HepG2 (cell line): ENCODE results near the gene ZBTB46. TPM values are rescaled to one million over a fixed set of nuclear protein-coding genes. Genes with fewer than 3 reads are reported as not detected.

ENCODE experiments used
- CBX5 ChIP-seq: sonication (generic); formaldehyde crosslinking; IDR thresholded peaks from 2 replicates; pipeline ENCODE4 v1.4.0; 2020; ENCODE audit warnings: missing genetic modification reagents, borderline replicate concordance
- CEBPG ChIP-seq: IDR thresholded peaks from 2 replicates; pipeline ENCODE4 v1.6.1; 2016
- FOXO1 ChIP-seq: sonication (generic); formaldehyde crosslinking; IDR thresholded peaks from 2 replicates; pipeline ENCODE4 v1.4.0; 2020; ENCODE audit warnings: missing genetic modification reagents
- NKX3-1 ChIP-seq: sonication (generic); formaldehyde crosslinking; IDR thresholded peaks from 2 replicates; pipeline ENCODE4 v1.5.0; 2020; ENCODE audit warnings: missing genetic modification reagents
- NR2C2 ChIP-seq: sonication (generic); formaldehyde crosslinking; IDR thresholded peaks from 2 replicates; pipeline ENCODE4 v1.4.0; 2020; ENCODE audit warnings: missing genetic modification reagents, mild to moderate bottlenecking, moderate library complexity, borderline replicate concordance
- SALL1 ChIP-seq: sonication (generic); formaldehyde crosslinking; IDR thresholded peaks from 2 replicates; pipeline ENCODE4 v1.8.0; 2022; ENCODE audit warnings: mild to moderate bottlenecking, missing genetic modification reagents
- SP2 ChIP-seq: sonication (generic); formaldehyde crosslinking; IDR thresholded peaks from 2 replicates; pipeline ENCODE4 v1.5.1; 2020; ENCODE audit warnings: mild to moderate bottlenecking, missing genetic modification reagents
- SRSF4 ChIP-seq: fragments of 200-400 bp; formaldehyde crosslinking; IDR thresholded peaks from one replicate; pipeline ENCODE4 v1.6.1; 2018; ENCODE audit warnings: mild to moderate bottlenecking, low read depth, low read length, moderate library complexity; ENCODE audit not compliant: poor library complexity, severe bottlenecking
- STAT5B ChIP-seq: sonication (generic); formaldehyde crosslinking; IDR thresholded peaks from 2 replicates; pipeline ENCODE4 v1.4.0; 2020; ENCODE audit warnings: missing genetic modification reagents
- ZBTB4 ChIP-seq: sonication (generic); formaldehyde crosslinking; IDR thresholded peaks from 2 replicates; pipeline ENCODE4 v1.4.0; 2020; ENCODE audit warnings: missing genetic modification reagents, mild to moderate bottlenecking, borderline replicate concordance
- ZFP36L1 ChIP-seq: sonication (generic); formaldehyde crosslinking; IDR thresholded peaks from 2 replicates; pipeline ENCODE4 v1.8.0; 2022; ENCODE audit warnings: mild to moderate bottlenecking, missing genetic modification reagents, moderate library complexity
- ZMAT5 ChIP-seq: sonication (generic); formaldehyde crosslinking; IDR thresholded peaks from 2 replicates; pipeline ENCODE4 v1.5.0; 2020; ENCODE audit warnings: mild to moderate bottlenecking, low read depth, missing genetic modification reagents, borderline replicate concordance
- ZNF180 ChIP-seq: sonication (generic); formaldehyde crosslinking; IDR thresholded peaks from 2 replicates; pipeline ENCODE4 v1.4.0; 2020; ENCODE audit warnings: low read depth, missing genetic modification reagents, borderline replicate concordance
- ZNF709 ChIP-seq: sonication (generic); formaldehyde crosslinking; IDR thresholded peaks from 2 replicates; pipeline ENCODE4 v1.5.0; 2020; ENCODE audit warnings: mild to moderate bottlenecking, missing genetic modification reagents
- polyA plus RNA-seq, 8 experiments: library from polyadenylated mRNA; depleted of rRNA in 3 of 8; stranded (reverse) in 7 of 8; unstranded in 1 of 8; fragments of >200 nt; fragmentation: Illumina TruSeq in 4 of 8; extraction: Trizol in 4 of 8; gene quantifications; 2 replicates each; pipeline versions ENCODE4 v1.2.1 to v1.2.3, GENCODE V29; 2011 to 2016; ENCODE audit warnings: low read depth in 4 of 8, missing spikeins in 1 of 8, mixed read lengths in 1 of 8; ENCODE audit not compliant: insufficient read depth in 1 of 8
- total RNA-seq, 5 experiments: library from RNA; depleted of rRNA; stranded (reverse); fragments of >200 nt; fragmentation: Illumina TruSeq; extraction: Trizol; gene quantifications; 2 replicates each; pipeline ENCODE4 v1.2.3, GENCODE V29; 2016; ENCODE audit warnings: low read depth in 1 of 5
- TF ChIP-seq, protein P1 (sequence below): sonication (generic); formaldehyde crosslinking; IDR thresholded peaks from 2 replicates; pipeline ENCODE4 v1.4.0; 2020; ENCODE audit warnings: missing genetic modification reagents, mild to moderate bottlenecking, borderline replicate concordance
- TF ChIP-seq, protein P2 (sequence below): sonication (generic); IDR thresholded peaks from 2 replicates; pipeline ENCODE4 v1.6.1; 2016; ENCODE audit warnings: low read depth, borderline replicate concordance
- TF ChIP-seq, protein P3 (sequence below): sonication (generic); formaldehyde crosslinking; IDR thresholded peaks from 2 replicates; pipeline ENCODE4 v1.4.0; 2020; ENCODE audit warnings: missing genetic modification reagents

ZBTB46 gene
- total and polyA plus RNA-seq, 2 of the 13 experiments (the other 11 are each of a cell fraction or from before 2014, with no cell fraction given) = 1.6 to 13.5 TPM

GRCh38 chr20:63782051-63782471 is 49.0 kb downstream of the ZBTB46 start (continued):
- TF ChIP-seq STAT5B (CRISPR knock-in tag) = no peak
- TF ChIP-seq CEBPG = 0 out of 2 replicates have a peak, but pooled peaks have one; percentile 3
- TF ChIP-seq, protein P1, sequence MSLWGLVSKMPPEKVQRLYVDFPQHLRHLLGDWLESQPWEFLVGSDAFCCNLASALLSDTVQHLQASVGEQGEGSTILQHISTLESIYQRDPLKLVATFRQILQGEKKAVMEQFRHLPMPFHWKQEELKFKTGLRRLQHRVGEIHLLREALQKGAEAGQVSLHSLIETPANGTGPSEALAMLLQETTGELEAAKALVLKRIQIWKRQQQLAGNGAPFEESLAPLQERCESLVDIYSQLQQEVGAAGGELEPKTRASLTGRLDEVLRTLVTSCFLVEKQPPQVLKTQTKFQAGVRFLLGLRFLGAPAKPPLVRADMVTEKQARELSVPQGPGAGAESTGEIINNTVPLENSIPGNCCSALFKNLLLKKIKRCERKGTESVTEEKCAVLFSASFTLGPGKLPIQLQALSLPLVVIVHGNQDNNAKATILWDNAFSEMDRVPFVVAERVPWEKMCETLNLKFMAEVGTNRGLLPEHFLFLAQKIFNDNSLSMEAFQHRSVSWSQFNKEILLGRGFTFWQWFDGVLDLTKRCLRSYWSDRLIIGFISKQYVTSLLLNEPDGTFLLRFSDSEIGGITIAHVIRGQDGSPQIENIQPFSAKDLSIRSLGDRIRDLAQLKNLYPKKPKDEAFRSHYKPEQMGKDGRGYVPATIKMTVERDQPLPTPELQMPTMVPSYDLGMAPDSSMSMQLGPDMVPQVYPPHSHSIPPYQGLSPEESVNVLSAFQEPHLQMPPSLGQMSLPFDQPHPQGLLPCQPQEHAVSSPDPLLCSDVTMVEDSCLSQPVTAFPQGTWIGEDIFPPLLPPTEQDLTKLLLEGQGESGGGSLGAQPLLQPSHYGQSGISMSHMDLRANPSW (CRISPR knock-in tag) = 0 out of 2 replicates have a peak, but pooled peaks have one; percentile 64
- 0 out of 2 replicates have a peak, but pooled peaks have one; percentile 18 for TF ChIP-seq SALL1 (CRISPR knock-in tag)
- TF ChIP-seq ZMAT5 (CRISPR knock-in tag) = no peak
- TF ChIP-seq, protein P2, sequence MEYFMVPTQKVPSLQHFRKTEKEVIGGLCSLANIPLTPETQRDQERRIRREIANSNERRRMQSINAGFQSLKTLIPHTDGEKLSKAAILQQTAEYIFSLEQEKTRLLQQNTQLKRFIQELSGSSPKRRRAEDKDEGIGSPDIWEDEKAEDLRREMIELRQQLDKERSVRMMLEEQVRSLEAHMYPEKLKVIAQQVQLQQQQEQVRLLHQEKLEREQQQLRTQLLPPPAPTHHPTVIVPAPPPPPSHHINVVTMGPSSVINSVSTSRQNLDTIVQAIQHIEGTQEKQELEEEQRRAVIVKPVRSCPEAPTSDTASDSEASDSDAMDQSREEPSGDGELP = no peak
- no peak for TF ChIP-seq NR2C2 (CRISPR knock-in tag)
- TF ChIP-seq SRSF4 = no peak
- TF ChIP-seq SP2 (CRISPR knock-in tag) = no peak
- TF ChIP-seq ZBTB4 (CRISPR knock-in tag) = no peak
- no peak for TF ChIP-seq NKX3-1 (CRISPR knock-in tag)
- no peak for TF ChIP-seq ZNF709
- TF ChIP-seq CBX5 (CRISPR knock-in tag) = no peak; the same call in 1 of the 2 replicates
- TF ChIP-seq FOXO1 (CRISPR knock-in tag) = no peak
- TF ChIP-seq, protein P3, sequence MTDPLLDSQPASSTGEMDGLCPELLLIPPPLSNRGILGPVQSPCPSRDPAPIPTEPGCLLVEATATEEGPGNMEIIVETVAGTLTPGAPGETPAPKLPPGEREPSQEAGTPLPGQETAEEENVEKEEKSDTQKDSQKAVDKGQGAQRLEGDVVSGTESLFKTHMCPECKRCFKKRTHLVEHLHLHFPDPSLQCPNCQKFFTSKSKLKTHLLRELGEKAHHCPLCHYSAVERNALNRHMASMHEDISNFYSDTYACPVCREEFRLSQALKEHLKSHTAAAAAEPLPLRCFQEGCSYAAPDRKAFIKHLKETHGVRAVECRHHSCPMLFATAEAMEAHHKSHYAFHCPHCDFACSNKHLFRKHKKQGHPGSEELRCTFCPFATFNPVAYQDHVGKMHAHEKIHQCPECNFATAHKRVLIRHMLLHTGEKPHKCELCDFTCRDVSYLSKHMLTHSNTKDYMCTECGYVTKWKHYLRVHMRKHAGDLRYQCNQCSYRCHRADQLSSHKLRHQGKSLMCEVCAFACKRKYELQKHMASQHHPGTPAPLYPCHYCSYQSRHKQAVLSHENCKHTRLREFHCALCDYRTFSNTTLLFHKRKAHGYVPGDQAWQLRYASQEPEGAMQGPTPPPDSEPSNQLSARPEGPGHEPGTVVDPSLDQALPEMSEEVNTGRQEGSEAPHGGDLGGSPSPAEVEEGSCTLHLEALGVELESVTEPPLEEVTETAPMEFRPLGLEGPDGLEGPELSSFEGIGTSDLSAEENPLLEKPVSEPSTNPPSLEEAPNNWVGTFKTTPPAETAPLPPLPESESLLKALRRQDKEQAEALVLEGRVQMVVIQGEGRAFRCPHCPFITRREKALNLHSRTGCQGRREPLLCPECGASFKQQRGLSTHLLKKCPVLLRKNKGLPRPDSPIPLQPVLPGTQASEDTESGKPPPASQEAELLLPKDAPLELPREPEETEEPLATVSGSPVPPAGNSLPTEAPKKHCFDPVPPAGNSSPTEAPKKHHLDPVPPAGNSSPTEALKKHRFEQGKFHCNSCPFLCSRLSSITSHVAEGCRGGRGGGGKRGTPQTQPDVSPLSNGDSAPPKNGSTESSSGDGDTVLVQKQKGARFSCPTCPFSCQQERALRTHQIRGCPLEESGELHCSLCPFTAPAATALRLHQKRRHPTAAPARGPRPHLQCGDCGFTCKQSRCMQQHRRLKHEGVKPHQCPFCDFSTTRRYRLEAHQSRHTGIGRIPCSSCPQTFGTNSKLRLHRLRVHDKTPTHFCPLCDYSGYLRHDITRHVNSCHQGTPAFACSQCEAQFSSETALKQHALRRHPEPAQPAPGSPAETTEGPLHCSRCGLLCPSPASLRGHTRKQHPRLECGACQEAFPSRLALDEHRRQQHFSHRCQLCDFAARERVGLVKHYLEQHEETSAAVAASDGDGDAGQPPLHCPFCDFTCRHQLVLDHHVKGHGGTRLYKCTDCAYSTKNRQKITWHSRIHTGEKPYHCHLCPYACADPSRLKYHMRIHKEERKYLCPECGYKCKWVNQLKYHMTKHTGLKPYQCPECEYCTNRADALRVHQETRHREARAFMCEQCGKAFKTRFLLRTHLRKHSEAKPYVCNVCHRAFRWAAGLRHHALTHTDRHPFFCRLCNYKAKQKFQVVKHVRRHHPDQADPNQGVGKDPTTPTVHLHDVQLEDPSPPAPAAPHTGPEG (CRISPR knock-in tag) = no peak
- TF ChIP-seq ZFP36L1 = no peak
- TF ChIP-seq ZNF180 (CRISPR knock-in tag) = no peak
